Measurements from ENCODE around the gene FGR.
"Not testable (repeated sequence)": the region's sequence is repeated elsewhere in the genome, so short reads cannot be mapped to it uniquely, and the experiment has no call there.

FGR gene

DNA sequence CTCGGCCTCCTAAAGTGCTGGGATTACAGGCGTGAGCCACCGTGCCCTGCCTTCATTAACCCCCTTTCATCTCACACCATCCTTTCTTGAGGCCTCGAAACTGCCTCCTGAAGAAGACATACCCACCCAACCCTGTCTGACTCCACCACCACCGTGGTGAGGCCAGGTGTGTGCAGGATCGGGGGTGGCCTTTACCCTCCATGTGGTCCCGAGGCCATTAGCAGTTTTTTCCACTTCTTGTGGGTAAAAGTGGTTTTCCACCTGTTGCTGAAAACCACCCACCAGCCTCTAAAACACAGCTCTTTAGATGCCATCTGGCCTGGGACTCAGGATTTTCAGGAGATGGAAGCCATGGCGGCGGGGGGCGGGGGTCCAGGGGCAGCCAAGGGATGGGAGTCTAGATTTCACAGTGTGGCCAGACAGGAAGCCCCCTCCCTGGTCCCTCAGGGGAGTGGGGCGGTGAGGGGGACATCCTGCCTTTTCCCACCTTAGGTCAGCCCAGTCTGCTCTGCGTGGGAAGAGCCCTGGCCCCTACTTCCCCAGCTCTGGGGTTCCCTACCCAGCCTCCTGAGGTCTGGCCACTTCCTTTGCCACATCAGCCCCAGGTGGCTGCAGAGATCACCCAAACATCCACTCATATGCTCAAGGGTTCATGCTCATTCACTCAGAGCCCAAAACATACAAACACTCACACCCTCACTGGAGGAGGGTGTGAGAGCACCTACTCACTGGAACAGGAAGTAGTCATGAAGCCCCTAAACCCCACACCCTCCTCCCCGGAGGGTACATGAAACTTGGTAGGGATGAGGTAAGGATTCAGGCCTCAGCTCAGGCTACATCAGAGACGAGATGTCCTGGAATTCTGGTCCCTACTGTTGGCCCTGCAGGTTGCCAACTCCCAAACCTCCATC lies 2.3 kb downstream of the FGR start:
- Histone ChIP-seq H3K36me3 (ENCODE audit: insufficient read depth) (no peaks in the 10 kb centered on the region), H3K4me1 (ENCODE audit: low read depth, poor library complexity, severe bottlenecking) (peaks cover 37% of the 10 kb centered on the region), H4K20me1 (ENCODE audit: insufficient read depth) (no peaks in the 10 kb centered on the region), H3K9ac (peak overlapping the region; percentile 14; the same call in 1 of the 2 replicates), H3K27ac (peak overlapping the region; percentile 45), H2AFZ (ENCODE audit: low read depth) (peak overlapping the region; percentile 49; the same call in 1 of the 2 replicates), H3K4me2 (peak overlapping the region; percentile 40), H3K27me3 (ENCODE audit: insufficient read depth, low read depth) (no peaks in the 10 kb centered on the region), H3K79me2 (ENCODE audit: insufficient read depth, low read depth) (no peaks in the 10 kb centered on the region), H3K4me3 (IDR thresholded peaks at IDR 0.05; ENCODE audit: insufficient read depth, low read depth, low read length) (no peak overlapping the region)
- TF ChIP-seq, protein P1, sequence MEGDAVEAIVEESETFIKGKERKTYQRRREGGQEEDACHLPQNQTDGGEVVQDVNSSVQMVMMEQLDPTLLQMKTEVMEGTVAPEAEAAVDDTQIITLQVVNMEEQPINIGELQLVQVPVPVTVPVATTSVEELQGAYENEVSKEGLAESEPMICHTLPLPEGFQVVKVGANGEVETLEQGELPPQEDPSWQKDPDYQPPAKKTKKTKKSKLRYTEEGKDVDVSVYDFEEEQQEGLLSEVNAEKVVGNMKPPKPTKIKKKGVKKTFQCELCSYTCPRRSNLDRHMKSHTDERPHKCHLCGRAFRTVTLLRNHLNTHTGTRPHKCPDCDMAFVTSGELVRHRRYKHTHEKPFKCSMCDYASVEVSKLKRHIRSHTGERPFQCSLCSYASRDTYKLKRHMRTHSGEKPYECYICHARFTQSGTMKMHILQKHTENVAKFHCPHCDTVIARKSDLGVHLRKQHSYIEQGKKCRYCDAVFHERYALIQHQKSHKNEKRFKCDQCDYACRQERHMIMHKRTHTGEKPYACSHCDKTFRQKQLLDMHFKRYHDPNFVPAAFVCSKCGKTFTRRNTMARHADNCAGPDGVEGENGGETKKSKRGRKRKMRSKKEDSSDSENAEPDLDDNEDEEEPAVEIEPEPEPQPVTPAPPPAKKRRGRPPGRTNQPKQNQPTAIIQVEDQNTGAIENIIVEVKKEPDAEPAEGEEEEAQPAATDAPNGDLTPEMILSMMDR (conservative IDR thresholded peaks at IDR 0.05; ENCODE audit: low read depth, low read length), result no peak

DNA sequence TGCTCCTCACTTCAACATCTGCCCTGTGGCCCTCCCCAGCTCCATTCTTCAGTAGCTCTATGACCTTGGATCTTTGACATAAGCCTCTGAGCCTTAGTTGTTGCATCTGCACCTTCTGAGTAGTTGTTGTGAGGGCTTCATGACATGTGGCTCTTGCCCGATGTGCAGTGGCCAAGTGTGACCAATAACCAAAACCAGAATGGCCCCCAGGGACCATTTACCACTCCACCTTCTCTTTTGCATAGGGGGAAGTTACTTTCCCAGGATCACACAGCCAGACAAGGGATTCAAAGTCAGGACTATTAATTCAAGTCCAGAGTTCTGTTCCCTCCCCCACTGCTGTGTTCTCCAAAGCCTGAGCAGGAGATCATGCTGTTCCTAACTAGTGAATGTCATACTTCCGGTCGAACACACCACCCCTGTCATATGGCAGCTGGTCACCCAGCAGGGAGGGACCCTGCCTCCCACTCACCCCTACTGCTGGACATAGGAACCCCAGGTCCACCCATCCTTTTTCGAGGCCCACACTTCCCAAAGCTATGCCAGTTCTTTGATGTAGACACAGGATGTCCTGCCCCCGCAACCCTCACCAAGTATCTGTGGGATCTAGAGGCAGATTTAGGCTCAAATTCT lies 4.0 kb downstream of the FGR start:
- TF ChIP-seq, protein P1 (conservative IDR thresholded peaks at IDR 0.05; ENCODE audit: low read depth, low read length), result no peak
- Histone ChIP-seq H3K36me3 (ENCODE audit: insufficient read depth) (no peaks in the 10 kb centered on the region), H2AFZ (ENCODE audit: low read depth) (no peak overlapping the region), H3K4me1 (ENCODE audit: low read depth, poor library complexity, severe bottlenecking) (peaks cover 43% of the 10 kb centered on the region), H3K9ac (no peak overlapping the region), H3K27me3 (ENCODE audit: insufficient read depth, low read depth) (no peaks in the 10 kb centered on the region), H4K20me1 (ENCODE audit: insufficient read depth) (no peaks in the 10 kb centered on the region), H3K79me2 (ENCODE audit: insufficient read depth, low read depth) (no peaks in the 10 kb centered on the region), H3K4me2 (no peak overlapping the region; the same call in 1 of the 2 replicates), H3K27ac (no peak overlapping the region), H3K4me3 (IDR thresholded peaks at IDR 0.05; ENCODE audit: insufficient read depth, low read depth, low read length) (no peak overlapping the region)

DNA sequence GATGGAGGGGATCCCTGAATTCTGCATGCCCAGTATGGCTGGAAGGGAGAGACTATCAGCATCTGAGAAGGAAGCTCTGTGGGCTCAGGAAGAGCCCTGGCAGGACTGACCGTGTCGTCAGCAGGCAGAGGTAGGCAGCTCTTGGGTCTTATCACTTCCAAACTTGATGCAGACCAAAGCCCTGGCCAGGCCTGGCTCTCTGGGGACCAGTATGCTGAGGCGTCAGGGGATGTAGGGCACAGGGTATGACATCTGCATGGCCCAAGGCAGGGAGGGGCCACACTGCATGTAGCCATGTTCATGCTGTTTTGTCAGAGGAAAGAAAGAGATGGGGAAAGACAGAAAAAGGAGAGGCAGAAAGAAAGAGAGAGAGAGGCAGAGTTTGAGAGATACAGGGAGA lies 6.3 kb downstream of the FGR start:
- H3K4me1 ChIP-seq (ENCODE audit: low read depth, poor library complexity, severe bottlenecking), result peaks cover 50% of the 10 kb centered on the region
- TF ChIP-seq, protein P1 (conservative IDR thresholded peaks at IDR 0.05; ENCODE audit: low read depth, low read length), result no peak
- H4K20me1 ChIP-seq (ENCODE audit: insufficient read depth), result no peaks in the 10 kb centered on the region
- H3K36me3 ChIP-seq (ENCODE audit: insufficient read depth), result no peaks in the 10 kb centered on the region
- H3K4me2 ChIP-seq, result no peak overlapping the region
- no peak overlapping the region for H3K27ac ChIP-seq
- no peak overlapping the region for H2AFZ ChIP-seq (ENCODE audit: low read depth)
- no peaks in the 10 kb centered on the region for H3K79me2 ChIP-seq (ENCODE audit: insufficient read depth, low read depth)
- no peak overlapping the region for H3K9ac ChIP-seq
- H3K27me3 ChIP-seq (ENCODE audit: insufficient read depth, low read depth), result no peaks in the 10 kb centered on the region
- no peak overlapping the region for H3K4me3 ChIP-seq (IDR thresholded peaks at IDR 0.05; ENCODE audit: insufficient read depth, low read depth, low read length)

DNA sequence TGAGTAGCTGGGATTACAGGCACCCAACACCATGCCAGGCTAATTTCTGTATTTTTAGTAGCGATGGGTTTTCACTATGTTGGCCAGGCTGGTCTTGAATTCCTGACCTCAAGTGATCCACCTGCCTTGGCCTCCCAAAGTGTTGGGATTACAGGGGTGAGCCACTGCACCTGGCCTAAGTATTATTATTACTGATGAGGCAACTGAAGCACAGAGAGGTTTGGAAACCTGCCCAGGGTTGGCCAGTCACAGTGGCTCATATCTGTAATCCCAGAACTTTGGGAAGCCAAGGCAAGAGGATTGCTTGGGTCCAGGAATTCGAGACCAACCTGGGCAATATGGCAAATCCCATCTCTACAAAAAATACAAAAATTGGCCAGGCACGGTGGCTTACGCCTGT lies 7.3 kb downstream of the FGR start:
- H3K79me2 ChIP-seq (ENCODE audit: insufficient read depth, low read depth); H3K4me3 ChIP-seq (IDR thresholded peaks at IDR 0.05; ENCODE audit: insufficient read depth, low read depth, low read length); H3K9ac ChIP-seq; H4K20me1 ChIP-seq (ENCODE audit: insufficient read depth); H3K36me3 ChIP-seq (ENCODE audit: insufficient read depth); H3K27me3 ChIP-seq (ENCODE audit: insufficient read depth, low read depth); H3K27ac ChIP-seq; H3K4me2 ChIP-seq; H2AFZ ChIP-seq (ENCODE audit: low read depth): not testable (repeated sequence)
- peaks cover 40% of the 10 kb centered on the region for H3K4me1 ChIP-seq (ENCODE audit: low read depth, poor library complexity, severe bottlenecking)
